ENCODE data around the gene CEP41. TPM values are rescaled to one million over a fixed set of nuclear protein-coding genes. Genes with fewer than 3 reads are reported as not detected.

Gene CEP41
- total RNA-seq, 1 donor from 2014 or later: 34.7 TPM

DNA sequence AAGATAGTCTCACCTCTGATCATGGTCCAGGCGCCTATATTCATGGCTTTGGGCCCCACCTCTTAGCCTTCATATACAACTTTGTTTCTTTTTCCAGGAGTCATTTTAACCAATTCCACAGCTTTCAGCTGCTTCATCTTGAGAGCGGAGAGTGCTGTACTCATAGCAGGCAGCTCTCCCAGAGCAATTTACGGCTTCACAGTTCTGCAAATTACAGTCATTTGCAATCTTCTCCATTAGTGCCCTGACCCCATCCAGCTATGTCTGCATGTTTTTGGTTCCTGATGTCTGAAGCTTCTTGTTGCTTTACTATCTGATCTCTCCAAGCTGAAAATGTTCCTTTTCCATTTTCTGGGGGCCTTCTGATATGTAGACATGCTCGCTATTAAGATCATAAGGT is 33.1 kb upstream of the CEP41 start:
- H3K36me3 Mint-ChIP-seq (ENCODE audit: unreplicated experiment): no peaks in the 10 kb centered on the region
- peaks cover 3% of the 10 kb centered on the region for H3K9me3 Mint-ChIP-seq (ENCODE audit: unreplicated experiment)
- H3K27ac Mint-ChIP-seq (ENCODE audit: unreplicated experiment): no peak overlapping the region
- TF ChIP-seq, protein P1, sequence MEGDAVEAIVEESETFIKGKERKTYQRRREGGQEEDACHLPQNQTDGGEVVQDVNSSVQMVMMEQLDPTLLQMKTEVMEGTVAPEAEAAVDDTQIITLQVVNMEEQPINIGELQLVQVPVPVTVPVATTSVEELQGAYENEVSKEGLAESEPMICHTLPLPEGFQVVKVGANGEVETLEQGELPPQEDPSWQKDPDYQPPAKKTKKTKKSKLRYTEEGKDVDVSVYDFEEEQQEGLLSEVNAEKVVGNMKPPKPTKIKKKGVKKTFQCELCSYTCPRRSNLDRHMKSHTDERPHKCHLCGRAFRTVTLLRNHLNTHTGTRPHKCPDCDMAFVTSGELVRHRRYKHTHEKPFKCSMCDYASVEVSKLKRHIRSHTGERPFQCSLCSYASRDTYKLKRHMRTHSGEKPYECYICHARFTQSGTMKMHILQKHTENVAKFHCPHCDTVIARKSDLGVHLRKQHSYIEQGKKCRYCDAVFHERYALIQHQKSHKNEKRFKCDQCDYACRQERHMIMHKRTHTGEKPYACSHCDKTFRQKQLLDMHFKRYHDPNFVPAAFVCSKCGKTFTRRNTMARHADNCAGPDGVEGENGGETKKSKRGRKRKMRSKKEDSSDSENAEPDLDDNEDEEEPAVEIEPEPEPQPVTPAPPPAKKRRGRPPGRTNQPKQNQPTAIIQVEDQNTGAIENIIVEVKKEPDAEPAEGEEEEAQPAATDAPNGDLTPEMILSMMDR (IDR thresholded peaks at IDR 0.05; ENCODE audit: partially characterized antibody, unreplicated experiment): no peak
- DNase-seq: no peak
- H3K4me1 Mint-ChIP-seq (ENCODE audit: low read depth, unreplicated experiment): peaks cover 9% of the 10 kb centered on the region
- peaks cover 2% of the 10 kb centered on the region for H3K27me3 Mint-ChIP-seq (ENCODE audit: unreplicated experiment)
- H3K4me3 Mint-ChIP-seq (ENCODE audit: unreplicated experiment): no peak overlapping the region

DNA sequence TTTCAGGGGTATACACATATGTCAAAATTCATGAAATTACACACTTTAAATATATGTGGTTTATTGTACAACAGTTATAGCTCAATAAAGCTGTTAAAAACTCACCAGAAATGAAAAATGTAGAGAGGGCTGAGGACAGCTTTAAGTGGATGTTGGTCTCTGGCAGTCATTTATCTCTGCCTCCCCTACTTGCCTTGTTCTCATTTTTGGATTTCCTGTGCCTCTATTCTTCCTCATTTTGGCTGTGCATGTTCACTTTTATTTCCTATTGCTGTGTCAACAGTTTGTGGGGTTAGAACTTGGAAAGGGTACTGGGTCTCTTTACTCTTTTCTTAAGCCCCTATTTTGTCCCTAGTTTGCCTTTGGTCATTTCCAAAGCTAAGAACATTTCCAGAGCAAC is 32.5 kb upstream of the CEP41 start:
- TF ChIP-seq, protein P1 (IDR thresholded peaks at IDR 0.05; ENCODE audit: partially characterized antibody, unreplicated experiment): no peak
- Mint-ChIP-seq H3K27me3 (ENCODE audit: unreplicated experiment) (peaks cover 2% of the 10 kb centered on the region), H3K4me3 (ENCODE audit: unreplicated experiment) (no peak overlapping the region), H3K36me3 (ENCODE audit: unreplicated experiment) (no peaks in the 10 kb centered on the region), H3K9me3 (ENCODE audit: unreplicated experiment) (peaks cover 3% of the 10 kb centered on the region), H3K27ac (ENCODE audit: unreplicated experiment) (no peak overlapping the region), H3K4me1 (ENCODE audit: low read depth, unreplicated experiment) (peaks cover 9% of the 10 kb centered on the region)
- no peak for DNase-seq

DNA sequence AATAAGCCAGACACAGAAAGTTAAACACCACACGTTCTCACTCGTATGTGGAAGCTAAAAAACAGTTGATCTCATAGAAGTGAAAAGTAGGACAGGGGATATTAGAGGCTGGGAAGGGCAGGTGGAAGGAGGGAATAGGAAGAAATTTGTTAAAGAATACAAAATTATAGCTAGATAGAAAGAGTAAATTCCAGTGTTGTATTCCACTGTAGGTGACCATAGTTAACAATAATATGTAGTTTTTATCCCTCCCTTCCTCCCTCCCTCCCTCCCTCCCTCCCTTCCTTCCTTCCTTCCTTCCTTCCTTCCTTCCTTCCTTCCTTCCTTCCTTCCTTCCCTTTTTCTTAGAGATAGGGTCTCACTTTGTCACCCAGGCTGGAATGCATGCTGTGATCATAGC is 31.2 kb upstream of the CEP41 start:
- peaks cover 9% of the 10 kb centered on the region for H3K4me1 Mint-ChIP-seq (ENCODE audit: low read depth, unreplicated experiment)
- H3K4me3 Mint-ChIP-seq (ENCODE audit: unreplicated experiment): no peak overlapping the region
- H3K36me3 Mint-ChIP-seq (ENCODE audit: unreplicated experiment): no peaks in the 10 kb centered on the region
- H3K27me3 Mint-ChIP-seq (ENCODE audit: unreplicated experiment): peaks cover 2% of the 10 kb centered on the region
- TF ChIP-seq, protein P1 (IDR thresholded peaks at IDR 0.05; ENCODE audit: partially characterized antibody, unreplicated experiment): no peak
- H3K27ac Mint-ChIP-seq (ENCODE audit: unreplicated experiment): no peak overlapping the region
- no peak for DNase-seq
- H3K9me3 Mint-ChIP-seq (ENCODE audit: unreplicated experiment): peaks cover 3% of the 10 kb centered on the region

DNA sequence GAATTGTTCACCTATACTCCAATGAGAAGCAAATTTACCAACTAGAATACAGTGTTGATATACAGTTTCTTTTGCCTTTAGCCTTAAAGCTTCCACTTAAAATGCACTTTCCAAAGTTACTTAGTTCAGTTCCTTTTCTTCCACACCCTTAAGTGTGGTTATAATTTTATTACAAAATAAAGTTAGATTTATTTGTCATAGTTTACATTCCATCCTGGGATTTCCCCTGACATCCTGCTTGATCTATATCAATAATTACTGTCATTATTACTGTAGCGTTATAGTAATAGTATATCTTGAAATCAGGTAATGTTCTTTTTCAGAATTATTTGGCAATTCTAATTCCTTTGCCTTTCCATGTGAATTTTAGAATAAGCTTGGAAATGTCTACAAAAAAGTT is 27.8 kb upstream of the CEP41 start:
- H3K9me3 Mint-ChIP-seq (ENCODE audit: unreplicated experiment): no peaks in the 10 kb centered on the region
- no peak for DNase-seq
- H3K27ac Mint-ChIP-seq (ENCODE audit: unreplicated experiment): no peak overlapping the region
- no peaks in the 10 kb centered on the region for H3K4me1 Mint-ChIP-seq (ENCODE audit: low read depth, unreplicated experiment)
- H3K4me3 Mint-ChIP-seq (ENCODE audit: unreplicated experiment): no peak overlapping the region
- H3K27me3 Mint-ChIP-seq (ENCODE audit: unreplicated experiment): peaks cover 2% of the 10 kb centered on the region
- TF ChIP-seq, protein P1 (IDR thresholded peaks at IDR 0.05; ENCODE audit: partially characterized antibody, unreplicated experiment): no peak
- peaks cover 5% of the 10 kb centered on the region for H3K36me3 Mint-ChIP-seq (ENCODE audit: unreplicated experiment)

DNA sequence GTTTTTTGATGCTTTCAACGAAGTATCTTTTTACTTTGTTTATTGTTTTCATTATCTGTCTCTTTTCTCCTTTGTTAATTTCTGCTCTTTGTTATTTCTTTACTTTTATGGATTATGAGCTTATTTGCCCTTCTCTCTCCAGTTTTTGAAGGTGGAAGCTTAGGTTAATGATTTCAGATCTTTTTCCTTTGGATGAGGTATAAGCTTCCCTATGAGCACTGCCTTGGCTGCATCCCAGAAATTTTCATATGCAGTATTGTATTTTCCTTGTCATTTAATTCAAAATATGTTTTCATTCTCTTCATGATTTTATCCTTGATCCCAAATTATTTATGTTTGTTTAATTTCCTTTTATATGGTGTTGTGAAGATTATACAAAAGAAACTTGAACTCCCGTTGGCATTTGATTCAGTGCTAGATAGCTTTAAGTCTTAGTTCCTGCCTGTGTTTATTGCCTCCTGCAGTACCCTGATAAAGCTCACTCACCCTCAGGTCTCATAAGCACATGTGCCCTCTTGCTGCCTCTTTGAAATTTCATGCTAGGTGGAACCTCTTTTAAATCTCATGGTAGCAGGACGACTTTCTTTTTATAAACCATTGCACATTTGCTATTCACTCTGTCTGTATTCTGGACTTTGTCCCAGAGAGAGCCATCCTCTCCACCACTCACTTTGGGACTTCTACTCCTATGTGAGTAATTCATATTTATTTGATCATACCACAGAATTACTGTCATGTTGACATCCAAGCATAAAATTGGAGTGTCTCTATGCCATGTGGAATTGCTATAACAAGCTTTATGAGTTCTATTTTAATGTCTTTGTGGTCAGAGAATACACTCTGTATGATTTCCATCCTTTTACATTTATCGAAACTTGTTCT is 23.0 kb upstream of the CEP41 start:
- no peak for DNase-seq
- Mint-ChIP-seq H3K27me3 (ENCODE audit: unreplicated experiment) (no peaks in the 10 kb centered on the region), H3K4me1 (ENCODE audit: low read depth, unreplicated experiment) (no peaks in the 10 kb centered on the region), H3K36me3 (ENCODE audit: unreplicated experiment) (peaks cover 9% of the 10 kb centered on the region), H3K9me3 (ENCODE audit: unreplicated experiment) (no peaks in the 10 kb centered on the region), H3K4me3 (ENCODE audit: unreplicated experiment) (no peak overlapping the region), H3K27ac (ENCODE audit: unreplicated experiment) (no peak overlapping the region)
- TF ChIP-seq, protein P1 (IDR thresholded peaks at IDR 0.05; ENCODE audit: partially characterized antibody, unreplicated experiment): no peak
